H1 (cell line): ENCODE results near the gene CRYBB2. TPM values are rescaled to one million over a fixed set of nuclear protein-coding genes. Genes with fewer than 3 reads are reported as not detected.

ENCODE experiments used
- CTCF ChIA-PET: fragments of 300-600 bp; sonication (Branson Sonifier 250); formaldehyde crosslinking; loops from one replicate; lab custom pipeline; 2021; ENCODE audit not compliant: partially characterized antibody; lab: Charles Lee
- POLR2A ChIA-PET: fragments of 300-600 bp; sonication (Branson Sonifier 250); formaldehyde crosslinking; loops from one replicate; lab custom pipeline; 2021; ENCODE audit warnings: inconsistent platforms; ENCODE audit not compliant: partially characterized antibody; lab: Charles Lee
- DNase-seq, 2 experiments: peaks; one replicate each; pipeline versions ENCODE4 v3.0.0 to v3.0.0-alpha.2; 2010 to 2022; ENCODE audit warnings: low spot score in 2 of 2, low read depth in 1 of 2, mixed read lengths in 1 of 2
- FAIRE-seq: peaks from 2 replicates; lab custom pipeline; 2011; peaks lifted over from hg19 to GRCh38; lab: Jason Lieb, UNC
- H2AFZ ChIP-seq: 2 replicates; pipeline ENCODE4 v1.8.1; 2012; ENCODE audit warnings: low read length, inconsistent platforms
- H2AK5ac ChIP-seq: 2 replicates; pipeline ENCODE4 v1.6.1; 2013; ENCODE audit warnings: low read depth, low read length
- H2BK120ac ChIP-seq: replicated peaks from 2 replicates; pipeline ENCODE3; 2013; ENCODE audit warnings: low read depth, low read length, inconsistent platforms
- H2BK12ac ChIP-seq: 2 replicates; pipeline ENCODE4 v1.6.1; 2013; ENCODE audit warnings: low read depth, low read length
- H2BK15ac ChIP-seq: 2 replicates; pipeline ENCODE4 v1.6.1; 2013; ENCODE audit warnings: low read length
- H2BK20ac ChIP-seq: 2 replicates; pipeline ENCODE4 v1.6.1; 2013; ENCODE audit warnings: low read length
- H2BK5ac ChIP-seq: 2 replicates; pipeline ENCODE4 v1.6.1; 2013; ENCODE audit warnings: low read depth, low read length
- H3K14ac ChIP-seq: 2 replicates; pipeline ENCODE4 v1.6.1; 2013; ENCODE audit warnings: inconsistent platforms; ENCODE audit not compliant: insufficient read length
- H3K18ac ChIP-seq: 2 replicates; pipeline ENCODE4 v1.6.1; 2013; ENCODE audit warnings: low read length; ENCODE audit errors: extremely low read depth
- H3K23ac ChIP-seq: 2 replicates; pipeline ENCODE4 v1.6.1; 2013; ENCODE audit warnings: inconsistent platforms; ENCODE audit not compliant: insufficient read length
- H3K23me2 ChIP-seq: 2 replicates; pipeline ENCODE4 v1.6.1; 2013; ENCODE audit warnings: low read depth, low read length
- H3K27ac ChIP-seq: 2 replicates; pipeline ENCODE4 v1.6.1; 2011; ENCODE audit warnings: low read depth, low read length, inconsistent platforms
- H3K27me3 ChIP-seq, 4 experiments: replicated peaks in 1 of 4; 1 replicate in 1 of 4; 2 replicates in 3 of 4; pipeline versions ENCODE4 v1.6.1 to v1.8.1; 2011 to 2013; ENCODE audit warnings: low read length in 3 of 4, mild to moderate bottlenecking in 3 of 4, inconsistent platforms in 2 of 4, mixed read lengths in 2 of 4, moderate library complexity in 1 of 4; ENCODE audit not compliant: control insufficient read depth in 3 of 4, insufficient read depth in 3 of 4; ENCODE audit errors: extremely low read depth in 1 of 4
- H3K36me3 ChIP-seq, 4 experiments: 2 replicates each; pipeline versions ENCODE4 v1.6.1 to v1.8.1; 2011 to 2013; ENCODE audit warnings: mild to moderate bottlenecking in 4 of 4, low read length in 3 of 4, moderate library complexity in 2 of 4, control low read depth in 1 of 4, inconsistent platforms in 1 of 4; ENCODE audit not compliant: insufficient read depth in 4 of 4, control insufficient read depth in 2 of 4
- H3K4ac ChIP-seq: replicated peaks from 2 replicates; pipeline ENCODE3; 2013; ENCODE audit warnings: low read length, low read depth, mixed read lengths, inconsistent platforms; ENCODE audit not compliant: insufficient read length
- H3K4me1 ChIP-seq, 4 experiments: replicated peaks in 1 of 4; 1 replicate in 1 of 4; 2 replicates in 3 of 4; pipeline versions ENCODE4 v1.6.1 to v1.8.1; 2011 to 2013; ENCODE audit warnings: low read length in 3 of 4, inconsistent platforms in 2 of 4, mixed read lengths in 1 of 4; ENCODE audit not compliant: insufficient read depth in 4 of 4, control insufficient read depth in 3 of 4
- H3K4me2 ChIP-seq, 2 experiments: 2 replicates each; pipeline versions ENCODE4 v1.6.1 to v1.8.1; 2011 to 2013; ENCODE audit warnings: low read depth in 2 of 2, low read length in 2 of 2, control low read depth in 1 of 2, inconsistent platforms in 1 of 2, mild to moderate bottlenecking in 1 of 2; ENCODE audit not compliant: insufficient read depth in 1 of 2
- H3K4me3 ChIP-seq, 4 experiments: fragments of 200-600, 300-600 bp in 1 of 4; sonication (generic), shearing (Covaris generic), sonication (Bioruptor Twin) in 1 of 4; 2 replicates each; pipeline versions ENCODE4 v1.5.1 to v1.8.1; 2011 to 2016; ENCODE audit warnings: low read length in 4 of 4, low read depth in 3 of 4, control low read depth in 2 of 4, inconsistent platforms in 2 of 4, mild to moderate bottlenecking in 2 of 4, mixed read lengths in 1 of 4, moderate library complexity in 1 of 4; ENCODE audit not compliant: insufficient read depth in 2 of 4; ENCODE audit errors: extremely low read depth in 1 of 4
- H3K56ac ChIP-seq: replicated peaks from 2 replicates; pipeline ENCODE3; 2013; ENCODE audit warnings: low read depth, mild to moderate bottlenecking, mixed read lengths, low read length, inconsistent platforms; ENCODE audit not compliant: insufficient read length
- H3K79me1 ChIP-seq: 2 replicates; pipeline ENCODE4 v1.6.1; 2013; ENCODE audit warnings: low read depth, low read length, control low read depth
- H3K79me2 ChIP-seq, 2 experiments: 2 replicates each; pipeline versions ENCODE4 v1.6.1 to v1.8.1; 2012 to 2013; ENCODE audit warnings: low read length in 2 of 2, mild to moderate bottlenecking in 2 of 2, inconsistent platforms in 1 of 2; ENCODE audit not compliant: insufficient read depth in 2 of 2, control insufficient read depth in 1 of 2
- H3K9ac ChIP-seq, 4 experiments: replicated peaks in 1 of 4; 1 replicate in 1 of 4; 2 replicates in 3 of 4; pipeline versions ENCODE4 v1.6.1 to v1.8.1; 2011 to 2013; ENCODE audit warnings: low read depth in 3 of 4, low read length in 3 of 4, control low read depth in 2 of 4, mild to moderate bottlenecking in 2 of 4, moderate library complexity in 2 of 4, inconsistent platforms in 1 of 4; ENCODE audit errors: extremely low read depth in 1 of 4
- H3K9me3 ChIP-seq, 2 experiments: 2 replicates each; pipeline versions ENCODE4 v1.6.1 to v1.8.1; 2012 to 2013; ENCODE audit warnings: mild to moderate bottlenecking in 2 of 2, moderate library complexity in 2 of 2, control low read depth in 1 of 2, inconsistent platforms in 1 of 2, low read depth in 1 of 2, low read length in 1 of 2, mixed read lengths in 1 of 2; ENCODE audit not compliant: insufficient read depth in 2 of 2
- H4K20me1 ChIP-seq, 2 experiments: replicated peaks in 1 of 2; 2 replicates each; pipeline versions ENCODE3 to v1.8.1; 2011 to 2013; ENCODE audit warnings: inconsistent platforms in 2 of 2, low read length in 2 of 2, mild to moderate bottlenecking in 1 of 2; ENCODE audit not compliant: insufficient read depth in 2 of 2, control insufficient read depth in 1 of 2
- H4K5ac ChIP-seq: 2 replicates; pipeline ENCODE4 v1.6.1; 2013; ENCODE audit warnings: low read length, low read depth, mixed read lengths, inconsistent platforms; ENCODE audit not compliant: insufficient read length
- H4K8ac ChIP-seq: 2 replicates; pipeline ENCODE4 v1.8.0; 2013; ENCODE audit warnings: mild to moderate bottlenecking, moderate library complexity, low read length, inconsistent platforms; ENCODE audit not compliant: insufficient read depth; ENCODE audit errors: extremely low read depth
- H4K91ac ChIP-seq: replicated peaks from 2 replicates; pipeline ENCODE3; 2013; ENCODE audit warnings: low read length, mixed read lengths, inconsistent platforms; ENCODE audit not compliant: insufficient read length
- CTBP2 ChIP-seq: IDR thresholded peaks from 2 replicates; pipeline ENCODE4 v1.7.0; 2011; ENCODE audit warnings: borderline replicate concordance, mild to moderate bottlenecking, moderate library complexity, mixed read lengths, low read length; ENCODE audit not compliant: insufficient read depth, insufficient read length
- CTCF ChIP-seq, 3 experiments: IDR thresholded peaks; 1 replicate in 2 of 3; 2 replicates in 1 of 3; pipeline versions ENCODE4 v1.5.1 to v1.6.1; 2011; ENCODE audit warnings: low read length in 3 of 3, mild to moderate bottlenecking in 3 of 3, inconsistent platforms in 2 of 3, low read depth in 1 of 3, moderate library complexity in 1 of 3; ENCODE audit not compliant: insufficient read depth in 1 of 3; ENCODE audit errors: control extremely low read depth in 1 of 3
- FOSL1 ChIP-seq: IDR thresholded peaks from 2 replicates; pipeline ENCODE4 v1.6.1; 2011; ENCODE audit warnings: mild to moderate bottlenecking, low read depth, low read length, moderate library complexity; ENCODE audit not compliant: insufficient read depth
- HDAC2 ChIP-seq, 2 experiments: fragments of 300-600 bp in 1 of 2; sonication (generic) in 1 of 2; IDR thresholded peaks; 2 replicates each; pipeline ENCODE4 v1.6.1; 2011 to 2012; ENCODE audit warnings: low read depth in 2 of 2, low read length in 2 of 2, mild to moderate bottlenecking in 2 of 2, moderate library complexity in 2 of 2, borderline replicate concordance in 1 of 2, inconsistent platforms in 1 of 2
- HDAC6 ChIP-seq: IDR thresholded peaks from one replicate; pipeline ENCODE4 v1.7.1; 2012; ENCODE audit warnings: low read depth, mild to moderate bottlenecking, inconsistent platforms, low read length, moderate library complexity
- KDM4A ChIP-seq: IDR thresholded peaks from one replicate; pipeline ENCODE4 v1.7.1; 2012; ENCODE audit warnings: low read depth, mild to moderate bottlenecking, moderate library complexity, low read length, inconsistent platforms; ENCODE audit not compliant: severe bottlenecking
- SP2 ChIP-seq: IDR thresholded peaks from 2 replicates; pipeline ENCODE4 v1.6.1; 2012; ENCODE audit warnings: mild to moderate bottlenecking, low read length, inconsistent platforms
- TCF12 ChIP-seq: IDR thresholded peaks from 2 replicates; pipeline ENCODE4 v1.6.1; 2011; ENCODE audit warnings: low read depth, mild to moderate bottlenecking, low read length
- YY1 ChIP-seq: IDR thresholded peaks from 2 replicates; pipeline ENCODE4 v1.6.1; 2011; ENCODE audit warnings: low read depth, mild to moderate bottlenecking, low read length
- WGBS, 2 experiments: shearing (Covaris generic) in 1 of 2; methylation state at CpG; one replicate each; pipeline versions ENCODE4 v1.1.6 to v1.1.7; 2013 to 2015; ENCODE audit warnings: low lambda C conversion rate in 2 of 2, mixed read lengths in 2 of 2, inconsistent platforms in 1 of 2, low coverage in 1 of 2, missing lambda C conversion rate in 1 of 2; ENCODE audit not compliant: insufficient replicate concordance in 2 of 2, insufficient coverage in 1 of 2, insufficient read length in 1 of 2; ENCODE audit errors: extremely low coverage in 1 of 2, missing lambda C conversion rate in 1 of 2; 5-methylcytosine and 5-hydroxymethylcytosine counted together
- polyA plus RNA-seq, 7 experiments: library from polyadenylated mRNA; depleted of rRNA in 3 of 7; stranded (reverse) in 5 of 7; unstranded in 2 of 7; fragments of >200 nt in 5 of 7; fragments of 200-250 nt in 2 of 7; gene quantifications; 1 replicate in 5 of 7; 2 replicates in 1 of 7; 4 replicates in 1 of 7; pipeline versions ENCODE4 v1.2.1 to v1.2.3, GENCODE V29; 2011 to 2013; ENCODE audit warnings: missing spikeins in 2 of 7, mixed read lengths in 2 of 7
- total RNA-seq: library from RNA; stranded (reverse); fragmentation: NEBNext Ultra II Directional; extraction: Animal tissue kit (Norgen Biotek cat#: 25700); gene quantifications from 2 replicates; pipeline ENCODE4 v1.2.1, GENCODE V29; 2021

The CRYBB2 gene
- total and polyA plus RNA-seq, 2 of the 8 experiments (the other 6 are each of a cell fraction or from before 2014, with no cell fraction given): 0.12 TPM; not detected in 1

- TF ChIP-seq CTBP2 (no peak), HDAC6 (no peak), HDAC2 (IDR thresholded peaks at IDR 0.05; ENCODE audit: borderline replicate concordance in 1 of 2, low read depth in 2 of 2, low read length in 2 of 2) (no peak), TCF12 (no peak), KDM4A (no peak), YY1 (peak; percentile 72; the same call in 1 of the 2 replicates), CTCF (IDR thresholded peaks at IDR 0.05; ENCODE audit: control extremely low read depth in 1 of 3, insufficient read depth in 1 of 3, low read depth in 1 of 3, low read length in 3 of 3) (peak; percentile 17 to 27 (median 22); a peak in 3 of 4 replicates), FOSL1 (no peak), SP2 (no peak)
- Histone ChIP-seq H3K36me3 (no peaks in the 10 kb centered on the region), H3K23ac (no peak overlapping the region), H2BK15ac (no peak overlapping the region), H2BK120ac (no peak overlapping the region), H3K79me2 (no peaks in the 10 kb centered on the region), H2BK20ac (no peak overlapping the region), H3K4me1 (peaks cover 0 to 2% (median 0%) of the 10 kb centered on the region in 4 experiments; a peak in 1 of 7 replicates), H3K56ac (no peak overlapping the region), H3K4me2 (no peak overlapping the region), H4K5ac (no peak overlapping the region), H4K8ac (no peak overlapping the region; the same call in 1 of the 2 replicates), H3K27me3 (no peaks in the 10 kb centered on the region), H3K14ac (no peak overlapping the region), H3K18ac (no peak overlapping the region), H3K27ac (no peak overlapping the region), H3K23me2 (peaks cover 4% of the 10 kb centered on the region; the same call in 1 of the 2 replicates), H3K9me3 (peaks cover 3 to 5% of the 10 kb centered on the region in 2 experiments; a peak in 1 of 4 replicates), H2BK12ac (no peak overlapping the region), H3K4me3 (no peak overlapping the region), H3K79me1 (no peaks in the 10 kb centered on the region), H4K20me1 (no peaks in the 10 kb centered on the region), H2BK5ac (no peak overlapping the region), H2AK5ac (no peak overlapping the region), H3K4ac (no peak overlapping the region), H2AFZ (peak overlapping the region; percentile 84; the same call in 1 of the 2 replicates), H4K91ac (no peak overlapping the region), H3K9ac (no peak overlapping the region)
- ChIA-PET POLR2A (interaction anchor here (1.6 kb wide), 1 partner anchor 10 kb away, joined by 4 read pairs; no protein-coding TSS in a partner anchor), CTCF (interaction anchor here (0.6 to 3.5 kb wide), 14 partner anchors 10 to 618 kb away, joined by 3 to 18 read pairs (median 4); partner anchors contain the start of gene CRYBB3)
- DNase-seq: no peak
- no peak for FAIRE-seq
- WGBS, 2 experiments: 91% methylated on average over 3 of the region's 3 CpGs; no CpG with 5 or more reads in 1 of the 2 experiments
Observed at GRCh38 chr22:25212337-25212736, 7.1 kb upstream of the CRYBB2 start.
